H7 (cell line): ENCODE results near the gene FGD3. TPM values are rescaled to one million over a fixed set of nuclear protein-coding genes. Genes with fewer than 3 reads are reported as not detected.

Experiments used
- DNase-seq: peaks from one replicate; pipeline ENCODE4 v3.0.0; 2012
- H3K27me3 ChIP-seq: 2 replicates; pipeline ENCODE4 v1.6.0; 2011; ENCODE audit warnings: mild to moderate bottlenecking, low read length; ENCODE audit not compliant: control insufficient read depth, insufficient read depth
- H3K36me3 ChIP-seq: replicated peaks from 2 replicates; pipeline ENCODE4 v1.5.1; 2011; ENCODE audit warnings: low read length; ENCODE audit not compliant: control insufficient read depth, insufficient read depth
- H3K4me3 ChIP-seq: 2 replicates; pipeline ENCODE4 v1.5.1; 2011; ENCODE audit warnings: low read depth, mild to moderate bottlenecking, control low read depth, low read length, moderate library complexity; ENCODE audit not compliant: insufficient read depth
- total RNA-seq: library from RNA; depleted of rRNA; stranded (reverse); fragments of >200 nt; shearing (Covaris generic); gene quantifications from 2 replicates; pipeline ENCODE4 v1.2.3, GENCODE V29; 2014

The FGD3 gene
- total RNA-seq, 1 experiment from 2014 or later, result 2.4 TPM

DNA sequence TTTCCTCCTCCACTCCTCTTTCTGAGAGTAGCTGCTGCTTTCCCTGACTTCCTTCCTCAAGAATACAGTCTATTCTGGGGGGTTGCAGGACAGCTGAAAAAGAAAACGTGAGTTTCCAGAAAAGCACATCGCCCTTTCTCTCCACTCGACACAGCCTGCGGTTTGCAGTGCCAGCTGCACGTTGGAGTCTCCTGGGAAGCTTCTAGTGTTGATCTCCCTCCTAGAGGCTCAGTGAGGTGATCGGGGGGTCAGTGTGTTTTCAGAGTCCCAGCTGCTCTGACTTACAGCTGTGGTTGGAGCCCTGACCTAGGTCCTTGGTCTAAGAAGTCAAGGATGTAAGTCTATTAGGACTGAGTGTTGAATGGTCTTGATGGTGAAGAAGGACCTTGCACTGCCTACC, 86.2 kb downstream of the FGD3 start:
- no peak for DNase-seq
- Histone ChIP-seq H3K36me3 (no peaks in the 10 kb centered on the region), H3K4me3 (no peak overlapping the region), H3K27me3 (no peaks in the 10 kb centered on the region)

DNA sequence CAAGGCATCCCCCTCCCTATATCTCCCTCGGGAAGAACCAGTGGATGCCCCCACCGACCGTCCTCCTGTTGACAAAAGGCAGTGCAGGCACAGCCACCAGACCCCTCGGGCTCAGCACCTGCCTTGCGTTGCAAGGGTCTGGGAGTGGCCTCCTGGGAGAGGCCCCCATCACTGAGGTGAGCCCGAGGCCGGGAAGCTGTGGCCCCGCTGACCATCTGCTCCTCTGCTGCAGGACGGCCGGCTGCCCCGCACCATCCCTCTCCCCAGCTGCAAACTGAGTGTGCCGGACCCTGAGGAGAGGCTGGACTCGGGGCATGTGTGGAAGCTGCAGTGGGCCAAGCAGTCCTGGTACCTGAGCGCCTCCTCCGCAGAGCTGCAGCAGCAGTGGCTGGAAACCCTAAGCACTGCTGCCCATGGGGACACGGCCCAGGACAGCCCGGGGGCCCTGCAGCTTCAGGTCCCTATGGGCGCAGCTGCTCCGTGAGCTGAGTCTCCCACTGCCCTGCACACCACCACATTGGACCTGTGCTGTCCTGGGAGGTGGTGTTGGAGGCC, 87.9 kb downstream of the FGD3 start:
- Histone ChIP-seq H3K27me3 (no peaks in the 10 kb centered on the region), H3K4me3 (no peak overlapping the region)
- DNase-seq, result no peak

DNA sequence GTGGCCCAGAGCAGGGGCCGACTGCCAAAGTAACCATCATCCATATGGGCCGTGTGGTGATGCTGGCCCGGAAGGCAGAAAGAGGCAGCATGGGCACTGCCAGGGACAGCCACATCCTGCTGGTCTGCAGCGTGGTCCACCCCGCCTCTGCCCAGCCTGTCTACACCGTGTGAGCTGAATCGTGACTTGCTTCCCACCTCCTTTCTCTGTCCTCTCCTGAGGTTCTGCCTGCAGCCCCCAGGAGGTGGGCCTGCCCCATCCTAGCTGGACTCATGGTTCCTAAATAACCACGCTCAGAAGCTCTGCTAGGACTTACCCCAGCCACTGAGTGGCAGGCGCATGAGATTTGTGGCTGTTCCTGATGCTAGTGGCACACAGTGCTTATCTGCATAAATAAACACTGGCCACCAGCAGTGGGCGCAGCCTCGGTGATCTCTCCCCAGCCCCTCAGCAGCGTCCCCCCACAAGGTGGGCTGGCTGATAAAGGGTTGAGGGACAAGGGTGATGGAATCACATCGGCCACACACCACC, 88.6 kb downstream of the FGD3 start:
- peak; percentile 71 for DNase-seq
- Histone ChIP-seq H3K36me3 (no peaks in the 10 kb centered on the region), H3K4me3 (no peak overlapping the region), H3K27me3 (no peaks in the 10 kb centered on the region)

More for the DNA sequence above, 87.9 kb downstream of the FGD3 start:
- no peaks in the 10 kb centered on the region for H3K36me3 ChIP-seq

DNA sequence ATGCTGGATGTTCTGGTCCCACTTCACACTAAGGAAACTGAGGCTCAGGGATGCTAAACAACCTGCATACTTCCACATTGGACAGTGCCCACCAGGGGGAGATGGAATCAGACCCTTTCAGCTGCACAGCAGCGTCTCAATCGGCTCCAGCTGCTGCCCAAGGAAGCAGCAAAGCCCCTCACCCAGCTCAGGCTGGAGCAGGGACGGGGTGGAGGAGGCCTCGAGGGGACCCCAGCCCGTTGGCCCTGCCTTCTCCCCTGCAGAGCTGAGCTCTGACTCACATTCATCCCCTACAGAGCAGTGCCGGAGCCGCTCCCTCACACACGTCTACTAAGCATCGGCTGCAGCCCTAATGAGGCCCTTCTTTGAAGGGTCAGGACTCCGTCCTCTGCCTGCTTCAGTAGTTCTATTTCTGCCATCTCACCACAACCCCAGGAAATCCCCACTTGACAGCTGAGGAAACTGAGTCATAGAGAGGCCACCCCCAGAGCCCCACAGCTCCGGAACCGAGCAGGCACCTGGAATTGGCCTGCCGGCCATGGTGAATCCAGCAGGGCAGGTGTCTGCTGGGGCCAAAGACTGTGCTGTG, 89.7 kb downstream of the FGD3 start:
- H3K4me3 ChIP-seq, result no peak overlapping the region
- no peaks in the 10 kb centered on the region for H3K36me3 ChIP-seq
- H3K27me3 ChIP-seq, result no peaks in the 10 kb centered on the region
- peak; percentile 78 for DNase-seq

DNA sequence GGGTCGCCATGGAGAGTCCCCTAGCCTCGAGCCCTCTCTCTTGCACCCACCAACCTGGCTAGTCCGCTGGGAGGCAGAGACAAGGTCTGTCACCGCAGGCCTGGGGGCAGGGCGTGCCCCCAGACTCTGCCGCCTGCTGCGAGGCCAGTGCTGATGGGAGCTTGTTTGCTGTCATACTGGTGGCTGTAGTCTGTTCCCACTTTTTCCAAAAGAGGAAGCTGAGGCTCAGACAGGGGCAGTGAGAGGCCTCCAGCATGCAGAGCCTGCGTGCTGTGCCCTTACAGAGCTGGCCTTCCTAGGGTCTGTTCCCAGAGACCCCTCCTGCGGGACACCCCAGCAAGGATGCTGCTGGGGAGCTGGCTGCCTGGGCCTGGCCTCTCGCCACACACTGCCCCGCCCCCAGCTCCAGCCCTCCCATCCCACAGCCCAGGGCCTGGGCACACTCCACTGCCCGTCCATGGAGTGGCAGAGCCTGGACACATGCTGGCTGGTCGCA, 90.2 kb downstream of the FGD3 start:
- Histone ChIP-seq H3K27me3 (no peaks in the 10 kb centered on the region), H3K36me3 (no peaks in the 10 kb centered on the region), H3K4me3 (no peak overlapping the region)
- peak; percentile 76 for DNase-seq

DNA sequence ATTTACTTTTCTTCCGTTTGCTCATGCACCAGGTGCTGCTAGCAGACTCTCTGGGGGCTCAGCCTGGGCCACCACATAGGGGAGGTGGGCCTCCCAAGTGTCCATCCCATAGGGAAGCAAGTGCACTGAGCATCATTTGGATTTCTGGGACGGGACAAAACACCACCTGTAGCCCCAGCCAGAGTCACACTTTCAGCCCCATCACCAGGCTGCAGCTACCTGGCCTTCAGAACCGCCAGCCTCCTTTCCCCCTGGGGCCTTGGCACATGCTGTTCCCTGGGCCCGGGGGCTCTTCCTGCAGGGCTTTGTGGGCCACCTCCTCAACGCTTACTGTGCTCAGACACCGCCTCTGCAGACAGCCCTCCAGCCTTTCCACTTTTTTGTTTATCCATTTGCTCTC, 91.6 kb downstream of the FGD3 start:
- Histone ChIP-seq H3K4me3 (no peak overlapping the region), H3K27me3 (no peaks in the 10 kb centered on the region), H3K36me3 (no peaks in the 10 kb centered on the region)
- DNase-seq, result no peak

DNA sequence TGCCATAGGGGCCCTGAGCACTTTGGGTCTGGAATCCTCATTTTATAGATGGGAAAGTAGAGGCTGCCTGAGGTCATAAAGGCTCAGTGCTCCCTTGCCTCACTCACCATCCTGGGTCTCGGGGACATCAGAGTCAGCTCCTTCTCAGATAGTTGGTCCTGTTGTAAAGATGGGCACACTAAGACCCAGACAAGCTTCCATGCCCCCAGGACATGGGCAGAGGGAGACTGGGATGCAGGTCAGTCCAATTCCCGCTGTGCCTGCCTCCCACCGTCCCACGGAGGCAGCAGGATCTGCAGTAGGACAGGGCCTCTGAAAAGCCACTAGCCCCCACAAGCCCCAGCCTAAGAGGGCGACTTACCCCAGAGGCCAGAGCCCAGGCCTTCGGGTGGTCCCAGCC, 92.1 kb downstream of the FGD3 start:
- Histone ChIP-seq H3K36me3 (no peaks in the 10 kb centered on the region), H3K27me3 (no peaks in the 10 kb centered on the region)
- no peak for DNase-seq

DNA sequence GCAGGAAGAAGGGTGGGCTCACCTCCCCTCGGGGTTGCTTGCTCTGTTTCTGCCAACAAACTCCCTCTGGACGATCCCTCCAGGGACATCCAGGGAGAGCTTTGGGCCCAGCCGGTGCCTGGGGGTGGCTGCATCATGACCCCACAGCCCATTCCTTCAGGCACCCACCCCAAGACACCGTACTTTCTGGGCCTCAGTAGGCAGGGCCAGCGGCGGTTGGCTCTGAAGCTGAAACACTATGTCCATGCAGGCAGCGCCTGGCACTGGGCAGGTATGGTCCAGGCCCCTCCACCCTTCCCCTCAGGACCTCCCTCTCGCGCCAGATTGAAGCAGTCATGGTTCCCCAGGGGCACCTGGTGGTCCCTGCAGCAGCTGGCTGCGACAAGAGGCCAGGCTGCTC, 92.7 kb downstream of the FGD3 start:
- no peak for DNase-seq
- H3K36me3 ChIP-seq, result no peaks in the 10 kb centered on the region
- H3K27me3 ChIP-seq, result no peaks in the 10 kb centered on the region
- H3K4me3 ChIP-seq, result no peak overlapping the region

More for the DNA sequence above, 92.1 kb downstream of the FGD3 start:
- no peak overlapping the region for H3K4me3 ChIP-seq

DNA sequence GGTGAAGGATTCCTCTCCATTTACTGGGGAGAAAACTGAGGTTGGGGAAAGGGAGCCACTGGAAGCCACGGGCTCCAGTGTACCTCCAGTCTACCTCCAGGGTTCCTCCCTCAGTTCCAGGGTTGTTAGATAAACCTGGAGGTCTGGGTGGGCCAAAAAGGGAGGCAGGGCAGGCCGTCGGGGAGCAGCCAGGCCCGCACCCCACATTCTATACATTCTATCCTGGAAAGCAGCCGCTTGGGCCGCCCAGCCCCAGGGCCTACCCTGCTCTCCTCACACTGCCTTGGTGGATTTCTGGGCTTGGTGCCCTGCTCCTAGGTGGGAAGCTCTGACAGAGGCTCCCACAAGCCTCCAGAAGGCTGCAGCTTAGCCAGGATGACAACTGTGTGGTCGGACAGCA, 93.1 kb downstream of the FGD3 start:
- DNase-seq, result no peak
- no peaks in the 10 kb centered on the region for H3K27me3 ChIP-seq

DNA sequence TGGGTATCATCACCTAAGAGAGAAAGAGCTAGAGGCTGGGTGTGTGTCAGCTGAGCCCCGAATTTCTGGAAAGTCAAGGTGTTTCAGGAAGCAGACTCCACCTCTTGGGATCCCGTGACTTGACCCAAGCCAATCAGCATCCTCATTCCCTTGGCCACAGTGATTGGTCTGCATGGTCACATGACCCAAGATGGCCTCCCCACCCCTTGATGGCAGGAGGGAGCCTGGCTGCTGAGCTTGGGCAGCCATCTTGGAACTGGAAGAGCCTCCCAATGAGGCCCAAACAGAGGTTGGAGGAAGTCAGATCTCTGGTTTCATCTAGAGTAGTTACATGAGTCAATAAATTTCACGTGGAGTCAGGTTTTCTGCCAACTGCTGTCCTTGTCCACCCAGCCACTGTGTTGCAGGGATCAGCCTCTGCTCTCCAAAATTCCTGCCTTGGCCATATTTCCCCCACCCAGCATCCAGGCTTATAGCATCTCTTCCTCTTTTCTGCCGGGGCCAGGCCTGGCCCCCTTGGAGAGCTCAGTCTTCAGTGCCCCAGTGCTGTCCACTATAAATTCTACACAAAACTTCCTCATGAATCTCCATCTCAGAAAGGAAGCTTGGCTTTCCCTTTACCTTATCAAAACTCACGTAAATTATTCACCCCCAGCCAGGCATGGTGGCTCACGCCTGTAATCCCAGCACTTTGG, 93.9 kb downstream of the FGD3 start:
- no peaks in the 10 kb centered on the region for H3K36me3 ChIP-seq
- peak; percentile 65 for DNase-seq
- no peak overlapping the region for H3K4me3 ChIP-seq
- H3K27me3 ChIP-seq, result no peaks in the 10 kb centered on the region

More for the DNA sequence above, 93.1 kb downstream of the FGD3 start:
- H3K4me3 ChIP-seq, result no peak overlapping the region
- H3K36me3 ChIP-seq, result no peaks in the 10 kb centered on the region

DNA sequence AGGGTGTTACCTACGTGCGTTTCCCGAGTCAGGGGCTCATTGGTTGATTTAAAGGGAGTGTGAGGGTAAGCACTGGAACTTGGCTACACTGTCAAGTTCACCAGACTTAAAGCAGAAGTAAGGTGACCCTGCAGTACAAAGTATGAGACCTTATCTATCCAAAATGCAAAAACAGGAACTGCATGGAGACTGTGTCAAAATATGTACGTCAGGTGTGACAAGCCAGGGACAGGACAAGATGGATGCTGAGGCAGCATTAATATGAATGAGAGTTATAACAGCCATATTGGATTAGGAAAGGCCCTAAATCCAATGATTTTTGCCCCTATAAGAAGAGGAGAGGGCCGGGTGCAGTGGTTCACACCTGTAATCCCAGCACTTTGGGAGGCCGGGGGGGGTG, 95.8 kb downstream of the FGD3 start:
- Histone ChIP-seq H3K27me3 (no peaks in the 10 kb centered on the region), H3K36me3 (no peaks in the 10 kb centered on the region), H3K4me3 (no peak overlapping the region)
- DNase-seq, result no peak

DNA sequence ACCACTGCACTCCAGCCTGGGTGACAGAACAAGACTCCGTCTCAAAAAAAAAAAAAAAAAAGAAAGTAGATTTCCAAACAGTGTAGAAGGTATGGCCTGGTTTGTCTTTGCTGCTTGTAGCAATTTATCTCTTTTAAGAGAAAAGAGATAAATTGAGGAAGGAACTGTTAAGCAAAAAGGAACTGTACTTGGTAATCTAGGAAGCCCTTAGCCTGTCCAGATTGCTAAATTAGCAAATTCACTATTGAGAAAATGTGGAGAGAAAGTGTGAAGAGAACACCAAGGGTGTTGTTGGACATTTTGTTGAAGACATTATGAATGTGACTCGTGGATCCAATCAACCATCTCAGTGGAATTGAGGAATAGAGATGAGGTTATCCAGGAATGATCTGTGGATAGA, 98.2 kb downstream of the FGD3 start:
- no peak overlapping the region for H3K4me3 ChIP-seq
- DNase-seq, result no peak
- no peaks in the 10 kb centered on the region for H3K27me3 ChIP-seq
- H3K36me3 ChIP-seq, result no peaks in the 10 kb centered on the region

DNA sequence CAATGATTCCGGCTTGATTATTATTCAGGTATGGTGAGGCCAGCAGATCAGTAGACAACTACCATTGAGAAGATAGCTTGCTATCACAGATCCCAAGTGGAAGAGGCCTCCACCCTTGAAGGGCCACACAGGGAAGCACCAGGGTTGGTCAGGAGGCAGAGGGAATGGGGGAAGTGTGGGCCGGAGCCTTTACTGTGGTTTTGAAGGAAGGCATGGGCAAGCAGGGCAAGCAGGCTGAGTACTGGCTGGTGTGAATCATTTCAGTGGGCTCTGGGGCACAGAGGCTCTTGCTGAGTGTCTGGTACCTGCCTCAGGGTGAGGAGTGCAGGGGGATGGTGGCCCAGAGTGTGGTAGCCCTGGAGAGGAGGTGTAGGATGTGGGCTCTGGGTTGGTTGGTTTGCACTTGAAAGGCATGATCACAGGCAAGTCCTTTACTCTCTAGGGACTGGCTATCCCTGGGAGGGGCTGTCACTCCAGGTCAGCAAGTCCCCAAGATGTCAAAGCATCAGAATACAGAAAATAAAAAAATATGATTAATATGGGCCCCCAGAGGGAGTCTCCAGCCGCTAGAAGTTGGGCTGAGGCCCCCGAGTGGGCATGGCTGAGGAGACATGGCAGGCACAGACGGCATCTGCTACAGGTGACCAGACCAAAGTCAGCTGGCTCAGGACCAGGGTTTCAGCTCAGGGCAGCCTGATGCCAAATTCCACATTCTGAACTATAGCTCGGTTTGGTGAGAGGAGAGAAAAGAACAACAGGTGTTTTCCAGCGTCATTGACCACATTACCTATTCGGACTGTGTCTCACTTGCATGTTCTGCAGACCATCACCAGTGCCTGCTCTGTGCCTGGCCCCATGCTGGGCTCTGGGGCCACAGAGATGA, 101.5 kb downstream of the FGD3 start:
- Histone ChIP-seq H3K27me3 (no peaks in the 10 kb centered on the region), H3K4me3 (no peak overlapping the region), H3K36me3 (no peaks in the 10 kb centered on the region)
- no peak for DNase-seq

DNA sequence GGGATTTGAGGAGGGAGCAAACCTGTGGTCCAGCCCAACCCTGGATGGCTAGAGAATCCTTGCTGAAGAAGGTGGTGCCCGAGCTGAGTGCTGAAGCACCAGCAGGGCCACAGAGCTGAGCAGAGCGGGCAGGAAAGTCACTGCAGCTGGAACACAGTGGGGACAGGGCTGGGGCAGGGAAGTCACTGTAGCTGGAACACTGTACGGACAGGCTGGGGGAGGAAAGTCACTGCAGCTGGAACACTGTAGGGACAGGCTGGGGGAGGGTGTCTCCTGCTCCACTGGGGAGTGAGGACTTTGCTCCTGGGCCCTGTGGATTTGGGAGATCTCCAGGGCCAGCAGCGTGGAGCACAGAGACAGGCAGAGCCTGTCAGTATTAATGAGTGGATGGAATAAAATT, 102.2 kb downstream of the FGD3 start:
- Histone ChIP-seq H3K27me3 (no peaks in the 10 kb centered on the region), H3K36me3 (no peaks in the 10 kb centered on the region), H3K4me3 (no peak overlapping the region)
- no peak for DNase-seq
